Liver (tissue), 2 donors: ENCODE measurements around the gene NF2.

ENCODE experiments used
- REST ChIP-seq: IDR thresholded peaks from 2 replicates; pipeline ENCODE4 v1.6.1; 2016; ENCODE audit warnings: antibody characterized with exemption, mild to moderate bottlenecking
- TF ChIP-seq, protein P1 (sequence below): fragments of 150-350 bp; IDR thresholded peaks from 2 replicates; pipeline ENCODE4 v1.5.1; 2017; ENCODE audit warnings: improper control_type of control experiment, low read depth, low read length; ENCODE audit not compliant: missing input control
- donor health status: healthy.

- no peak for TF ChIP-seq REST
- TF ChIP-seq, protein P1, sequence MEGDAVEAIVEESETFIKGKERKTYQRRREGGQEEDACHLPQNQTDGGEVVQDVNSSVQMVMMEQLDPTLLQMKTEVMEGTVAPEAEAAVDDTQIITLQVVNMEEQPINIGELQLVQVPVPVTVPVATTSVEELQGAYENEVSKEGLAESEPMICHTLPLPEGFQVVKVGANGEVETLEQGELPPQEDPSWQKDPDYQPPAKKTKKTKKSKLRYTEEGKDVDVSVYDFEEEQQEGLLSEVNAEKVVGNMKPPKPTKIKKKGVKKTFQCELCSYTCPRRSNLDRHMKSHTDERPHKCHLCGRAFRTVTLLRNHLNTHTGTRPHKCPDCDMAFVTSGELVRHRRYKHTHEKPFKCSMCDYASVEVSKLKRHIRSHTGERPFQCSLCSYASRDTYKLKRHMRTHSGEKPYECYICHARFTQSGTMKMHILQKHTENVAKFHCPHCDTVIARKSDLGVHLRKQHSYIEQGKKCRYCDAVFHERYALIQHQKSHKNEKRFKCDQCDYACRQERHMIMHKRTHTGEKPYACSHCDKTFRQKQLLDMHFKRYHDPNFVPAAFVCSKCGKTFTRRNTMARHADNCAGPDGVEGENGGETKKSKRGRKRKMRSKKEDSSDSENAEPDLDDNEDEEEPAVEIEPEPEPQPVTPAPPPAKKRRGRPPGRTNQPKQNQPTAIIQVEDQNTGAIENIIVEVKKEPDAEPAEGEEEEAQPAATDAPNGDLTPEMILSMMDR, result no peak
These were observed 33.7 kb downstream of the NF2 start for GRCh38 chr22:29637181-29637580.
